Prostate gland (tissue), 2 donors: ENCODE data around the gene FGF2.
A peak's percentile ranks its signal among the peaks of the same experiment; 100 is the strongest.

Experiments
- CTCF ChIP-seq, 4 experiments: fragments of 200-600 bp in 2 of 4; fragments of 450-650 bp in 2 of 4; sonication (generic) in 2 of 4; IDR thresholded peaks; 1 replicate in 3 of 4; 2 replicates in 1 of 4; pipeline ENCODE4 v1.5.1; 2016 to 2019; ENCODE audit warnings: antibody characterized with exemption in 4 of 4, mild to moderate bottlenecking in 2 of 4, moderate library complexity in 2 of 4
- POLR2AphosphoS5 ChIP-seq: sonication (generic); formaldehyde crosslinking; IDR thresholded peaks from one replicate; pipeline ENCODE4 v1.6.1; 2017; ENCODE audit warnings: antibody characterized with exemption

GRCh38 chr4:122930862-122931261 is 104.2 kb downstream of the FGF2 start:
- TF ChIP-seq CTCF (IDR thresholded peaks at IDR 0.05), result peak; percentile 18 to 38 (median 36)
- TF ChIP-seq POLR2AphosphoS5, result no peak
